ENCODE measurements around the gene FNDC5.

The FNDC5 gene

DNA sequence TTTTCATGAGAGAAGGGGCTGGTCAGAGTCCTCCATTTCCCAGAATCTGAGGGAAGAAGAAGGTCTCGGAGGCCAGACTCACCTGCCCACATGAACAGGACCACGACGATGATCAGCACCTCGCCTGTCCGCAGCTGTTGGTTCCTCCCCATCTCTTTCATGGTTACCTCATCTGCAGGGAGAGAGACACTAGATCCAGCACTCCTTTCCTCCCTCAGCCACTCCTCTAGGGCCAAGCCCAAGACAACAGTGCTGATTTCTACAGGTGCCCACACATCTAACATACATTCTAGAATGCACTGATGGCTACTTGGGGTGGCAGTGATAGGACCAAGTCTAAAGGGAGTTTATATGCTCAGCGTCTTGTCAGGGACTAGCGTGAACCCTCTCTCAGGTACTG lies 3.0 kb downstream of the FNDC5 start:
- DNase-seq: no peak
- Histone ChIP-seq H3K27ac (ENCODE audit: low read depth, low read length) (no peak overlapping the region), H3K9ac (ENCODE audit: low read length) (no peak overlapping the region), H3K4ac (ENCODE audit: low read depth, low read length) (no peak overlapping the region), H3K36me3 (ENCODE audit: control insufficient read depth, insufficient read depth, low read length) (no peaks in the 10 kb centered on the region), H3K56ac (ENCODE audit: low read length) (no peak overlapping the region), H3K79me2 (ENCODE audit: control insufficient read depth, insufficient read depth, low read length) (no peaks in the 10 kb centered on the region), H2AK5ac (ENCODE audit: low read length) (no peak overlapping the region), H3K79me1 (ENCODE audit: low read length) (no peaks in the 10 kb centered on the region), H4K5ac (ENCODE audit: low read length) (no peak overlapping the region), H3K4me3 (ENCODE audit: low read length) (no peak overlapping the region), H3K18ac (ENCODE audit: low read length) (no peak overlapping the region), H3K23ac (ENCODE audit: low read length) (no peak overlapping the region), H3K27me3 (ENCODE audit: insufficient read depth, low read length, poor library complexity) (no peaks in the 10 kb centered on the region), H3K4me2 (ENCODE audit: low read length) (no peak overlapping the region), H2BK120ac (ENCODE audit: low read depth, low read length) (no peak overlapping the region), H3K4me1 (ENCODE audit: control insufficient read depth, low read depth, low read length) (peaks cover 6% of the 10 kb centered on the region), H4K8ac (ENCODE audit: low read depth, low read length) (no peak overlapping the region), H2BK5ac (ENCODE audit: low read length) (no peak overlapping the region), H2BK15ac (replicated peaks; ENCODE audit: low read depth) (no peak overlapping the region)
- WGBS (ENCODE audit: extremely low coverage, insufficient coverage, low lambda C conversion rate): no CpG with 5 or more reads among the region's 7 CpGs

DNA sequence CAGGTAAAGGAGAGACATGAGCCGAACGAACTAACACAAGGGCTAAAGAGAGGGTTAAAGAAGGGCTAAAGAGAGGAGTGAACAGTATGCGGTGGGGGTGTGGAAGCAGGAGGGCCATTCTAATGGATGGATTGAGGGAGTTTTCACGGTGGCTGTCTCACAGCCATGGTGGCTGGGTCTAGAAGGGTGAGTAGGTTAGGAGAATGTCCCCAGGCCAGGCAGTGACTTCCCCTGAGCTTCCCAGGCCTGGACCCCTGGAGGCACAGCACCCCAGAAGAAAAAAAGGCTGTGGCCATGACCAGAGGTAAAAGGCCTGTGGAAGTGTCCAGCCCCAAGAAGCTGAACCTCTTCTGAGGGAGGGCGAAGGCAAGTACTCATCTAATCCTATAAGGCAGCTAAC lies 3.6 kb downstream of the FNDC5 start:
- Histone ChIP-seq H2BK5ac (ENCODE audit: low read length) (no peak overlapping the region), H3K4me2 (ENCODE audit: low read length) (no peak overlapping the region)
- no CpG with 5 or more reads among the region's 5 CpGs for WGBS (ENCODE audit: extremely low coverage, insufficient coverage, low lambda C conversion rate)

DNA sequence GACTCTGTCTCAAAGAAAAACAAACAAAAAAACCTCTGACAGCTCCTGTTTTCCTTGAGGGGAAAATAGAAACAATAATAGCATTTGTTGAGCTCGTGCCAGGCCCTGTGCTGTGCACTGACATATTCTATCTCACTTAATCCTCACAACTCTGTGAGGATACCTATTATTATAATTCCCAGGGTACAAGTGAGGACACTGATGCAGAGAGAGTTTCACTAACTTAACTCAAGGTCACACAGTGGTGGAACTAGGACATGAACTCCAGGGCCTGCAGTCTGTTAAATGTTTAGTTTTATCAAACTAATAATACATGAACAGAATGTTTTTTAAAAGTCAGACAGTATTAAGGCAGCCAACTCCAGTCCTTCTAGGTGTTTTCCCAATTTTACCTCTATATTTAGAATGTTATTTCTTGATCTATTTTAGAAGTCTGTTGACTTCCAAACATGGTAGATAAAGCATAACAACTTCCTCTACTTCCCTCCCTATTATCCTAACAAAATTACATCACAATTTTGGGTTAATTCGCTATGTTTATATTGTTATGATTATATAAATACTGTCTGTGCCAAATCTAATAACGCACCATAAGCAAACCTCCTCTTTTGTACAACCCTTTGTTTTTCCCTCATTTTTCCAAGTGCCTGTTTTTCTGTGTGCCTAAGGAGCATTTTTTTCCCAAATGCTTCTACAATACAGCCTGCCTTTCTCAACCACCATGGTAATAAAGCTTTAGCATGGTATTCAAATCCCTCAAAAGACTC lies 4.9 kb downstream of the FNDC5 start:
- Histone ChIP-seq H4K5ac (ENCODE audit: low read length) (no peak overlapping the region), H3K4me1 (ENCODE audit: control insufficient read depth, low read depth, low read length) (no peaks in the 10 kb centered on the region), H3K9ac (ENCODE audit: low read length) (no peak overlapping the region), H2BK15ac (replicated peaks; ENCODE audit: low read depth) (no peak overlapping the region), H3K56ac (ENCODE audit: low read length) (no peak overlapping the region), H3K79me2 (ENCODE audit: control insufficient read depth, insufficient read depth, low read length) (no peaks in the 10 kb centered on the region), H3K23ac (ENCODE audit: low read length) (no peak overlapping the region), H2BK120ac (ENCODE audit: low read depth, low read length) (no peak overlapping the region), H2BK5ac (ENCODE audit: low read length) (no peak overlapping the region), H3K27me3 (ENCODE audit: insufficient read depth, low read length, poor library complexity) (no peaks in the 10 kb centered on the region), H3K4me2 (ENCODE audit: low read length) (no peak overlapping the region), H3K18ac (ENCODE audit: low read length) (no peak overlapping the region), H2AK5ac (ENCODE audit: low read length) (no peak overlapping the region), H3K36me3 (ENCODE audit: control insufficient read depth, insufficient read depth, low read length) (no peaks in the 10 kb centered on the region), H3K4ac (ENCODE audit: low read depth, low read length) (no peak overlapping the region), H3K27ac (ENCODE audit: low read depth, low read length) (no peak overlapping the region), H4K8ac (ENCODE audit: low read depth, low read length) (no peak overlapping the region), H3K79me1 (ENCODE audit: low read length) (no peaks in the 10 kb centered on the region), H3K4me3 (ENCODE audit: low read length) (no peak overlapping the region)
- WGBS (ENCODE audit: extremely low coverage, insufficient coverage, low lambda C conversion rate): no CpG with 5 or more reads among the region's 3 CpGs
- no peak for DNase-seq

More for the DNA sequence above, 3.6 kb downstream of the FNDC5 start:
- Histone ChIP-seq H3K27me3 (ENCODE audit: insufficient read depth, low read length, poor library complexity) (no peaks in the 10 kb centered on the region), H2BK15ac (replicated peaks; ENCODE audit: low read depth) (no peak overlapping the region), H3K23ac (ENCODE audit: low read length) (no peak overlapping the region), H3K9ac (ENCODE audit: low read length) (no peak overlapping the region), H3K4me3 (ENCODE audit: low read length) (no peak overlapping the region), H4K5ac (ENCODE audit: low read length) (no peak overlapping the region), H3K27ac (ENCODE audit: low read depth, low read length) (no peak overlapping the region), H4K8ac (ENCODE audit: low read depth, low read length) (no peak overlapping the region), H3K4me1 (ENCODE audit: control insufficient read depth, low read depth, low read length) (peaks cover 5% of the 10 kb centered on the region), H3K18ac (ENCODE audit: low read length) (no peak overlapping the region), H3K79me1 (ENCODE audit: low read length) (no peaks in the 10 kb centered on the region), H2AK5ac (ENCODE audit: low read length) (no peak overlapping the region), H3K56ac (ENCODE audit: low read length) (no peak overlapping the region), H3K79me2 (ENCODE audit: control insufficient read depth, insufficient read depth, low read length) (no peaks in the 10 kb centered on the region), H2BK120ac (ENCODE audit: low read depth, low read length) (no peak overlapping the region), H3K4ac (ENCODE audit: low read depth, low read length) (no peak overlapping the region), H3K36me3 (ENCODE audit: control insufficient read depth, insufficient read depth, low read length) (no peaks in the 10 kb centered on the region)
- no peak for DNase-seq

DNA sequence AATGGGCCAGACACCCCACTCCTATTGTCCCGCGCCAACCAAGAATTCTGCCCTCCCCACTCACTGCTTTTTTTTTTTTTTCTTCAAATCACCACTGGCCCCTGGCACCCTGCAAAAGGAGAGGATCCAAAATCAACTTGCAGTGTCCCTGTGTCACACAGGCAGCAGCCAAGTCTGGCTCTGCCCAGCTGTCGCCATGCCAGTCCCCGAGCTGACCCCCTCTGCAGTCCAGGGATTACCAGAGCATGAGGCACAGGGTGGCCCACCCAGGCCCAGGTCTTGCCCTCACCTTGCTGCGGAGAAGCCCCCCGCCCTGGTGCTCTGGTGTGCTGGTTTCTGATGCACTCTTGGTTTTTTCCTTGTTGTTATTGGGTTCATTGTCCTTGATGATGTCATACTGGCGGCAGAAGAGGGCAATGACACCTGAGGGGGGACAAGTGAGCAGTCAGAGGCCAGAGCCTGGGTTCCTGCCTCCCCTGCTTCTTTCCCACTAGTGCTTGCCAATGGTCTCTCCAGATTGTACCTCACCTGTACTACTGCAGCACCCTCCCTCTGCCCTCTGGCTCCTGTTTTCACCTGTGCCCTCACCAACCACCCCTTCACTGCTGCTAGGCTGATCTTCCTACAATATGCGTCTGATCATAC lies 6.2 kb downstream of the FNDC5 start:
- Histone ChIP-seq H3K9ac (ENCODE audit: low read length) (no peak overlapping the region), H3K4me2 (ENCODE audit: low read length) (no peak overlapping the region), H3K56ac (ENCODE audit: low read length) (no peak overlapping the region), H3K79me1 (ENCODE audit: low read length) (no peaks in the 10 kb centered on the region), H3K4me3 (ENCODE audit: low read length) (no peak overlapping the region), H3K27ac (ENCODE audit: low read depth, low read length) (no peak overlapping the region), H3K27me3 (ENCODE audit: insufficient read depth, low read length, poor library complexity) (no peaks in the 10 kb centered on the region), H3K18ac (ENCODE audit: low read length) (no peak overlapping the region), H4K8ac (ENCODE audit: low read depth, low read length) (no peak overlapping the region), H3K36me3 (ENCODE audit: control insufficient read depth, insufficient read depth, low read length) (no peaks in the 10 kb centered on the region), H3K23ac (ENCODE audit: low read length) (no peak overlapping the region), H3K79me2 (ENCODE audit: control insufficient read depth, insufficient read depth, low read length) (no peaks in the 10 kb centered on the region), H3K4ac (ENCODE audit: low read depth, low read length) (no peak overlapping the region), H2BK120ac (ENCODE audit: low read depth, low read length) (no peak overlapping the region), H2BK5ac (ENCODE audit: low read length) (no peak overlapping the region), H2BK15ac (replicated peaks; ENCODE audit: low read depth) (no peak overlapping the region), H4K5ac (ENCODE audit: low read length) (no peak overlapping the region), H3K4me1 (ENCODE audit: control insufficient read depth, low read depth, low read length) (no peaks in the 10 kb centered on the region), H2AK5ac (ENCODE audit: low read length) (no peak overlapping the region)
- no CpG with 5 or more reads among the region's 8 CpGs for WGBS (ENCODE audit: extremely low coverage, insufficient coverage, low lambda C conversion rate)
- no peak for DNase-seq

DNA sequence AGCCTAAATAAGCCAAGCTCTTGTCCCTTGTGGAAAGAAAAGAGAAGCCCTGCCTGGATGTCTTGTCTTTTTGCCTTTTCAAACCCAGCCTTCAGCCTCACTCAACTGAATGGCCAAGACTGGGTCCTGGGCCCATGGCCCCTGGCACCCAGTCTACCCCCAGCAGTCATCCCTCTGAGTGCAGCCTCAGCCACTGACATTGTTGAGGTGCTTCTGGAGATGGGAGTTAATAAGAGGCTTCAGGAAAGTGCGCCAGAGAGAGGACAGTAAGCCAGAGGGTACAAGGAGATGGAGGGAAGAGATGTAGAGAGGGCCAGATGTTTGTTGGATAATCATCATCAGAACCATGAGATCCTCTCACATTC lies 6.8 kb downstream of the FNDC5 start:
- H3K27ac ChIP-seq (ENCODE audit: low read depth, low read length): no peak overlapping the region
- no peak overlapping the region for H4K5ac ChIP-seq (ENCODE audit: low read length)
- no peak overlapping the region for H2BK15ac ChIP-seq (replicated peaks; ENCODE audit: low read depth)
- DNase-seq: no peak
- no peak overlapping the region for H2BK120ac ChIP-seq (ENCODE audit: low read depth, low read length)
- H3K79me1 ChIP-seq (ENCODE audit: low read length): no peaks in the 10 kb centered on the region
- no peak overlapping the region for H2AK5ac ChIP-seq (ENCODE audit: low read length)
- no peaks in the 10 kb centered on the region for H3K79me2 ChIP-seq (ENCODE audit: control insufficient read depth, insufficient read depth, low read length)
- H3K18ac ChIP-seq (ENCODE audit: low read length): no peak overlapping the region
- no peaks in the 10 kb centered on the region for H3K27me3 ChIP-seq (ENCODE audit: insufficient read depth, low read length, poor library complexity)
- no peak overlapping the region for H3K4ac ChIP-seq (ENCODE audit: low read depth, low read length)
- no peaks in the 10 kb centered on the region for H3K4me1 ChIP-seq (ENCODE audit: control insufficient read depth, low read depth, low read length)
- no peaks in the 10 kb centered on the region for H3K36me3 ChIP-seq (ENCODE audit: control insufficient read depth, insufficient read depth, low read length)
- H2BK5ac ChIP-seq (ENCODE audit: low read length): no peak overlapping the region
- H3K9ac ChIP-seq (ENCODE audit: low read length): no peak overlapping the region
- H3K4me2 ChIP-seq (ENCODE audit: low read length): no peak overlapping the region
- no peak overlapping the region for H3K56ac ChIP-seq (ENCODE audit: low read length)
- H3K4me3 ChIP-seq (ENCODE audit: low read length): no peak overlapping the region
- no peak overlapping the region for H3K23ac ChIP-seq (ENCODE audit: low read length)
- H4K8ac ChIP-seq (ENCODE audit: low read depth, low read length): no peak overlapping the region
- whole genome bisulfite sequencing (ENCODE audit: extremely low coverage, insufficient coverage, low lambda C conversion rate): no CpG with 5 or more reads among the region's 1 CpG

Data from mesendoderm (in vitro differentiated cells).